H1 (cell line): Measurements from ENCODE around the gene PYY. TPM values are rescaled to one million over a fixed set of nuclear protein-coding genes. Genes with fewer than 3 reads are reported as not detected.

Experiments used
- HDAC6 ChIP-seq: IDR thresholded peaks from one replicate; pipeline ENCODE4 v1.7.1; 2012; ENCODE audit warnings: low read depth, mild to moderate bottlenecking, inconsistent platforms, low read length, moderate library complexity
- POLR2AphosphoS5 ChIP-seq: IDR thresholded peaks from 2 replicates; pipeline ENCODE4 v1.6.1; 2011; ENCODE audit warnings: low read depth, low read length
- RFX5 ChIP-seq: IDR thresholded peaks from 2 replicates; pipeline ENCODE4 v1.6.1; 2011; ENCODE audit warnings: low read depth, low read length, improper control_type of control experiment, borderline replicate concordance
- SIRT6 ChIP-seq: IDR thresholded peaks from one replicate; pipeline ENCODE4 v1.7.1; 2012; ENCODE audit warnings: low read length, inconsistent platforms
- SRF ChIP-seq: IDR thresholded peaks from 2 replicates; pipeline ENCODE4 v1.6.1; 2011; ENCODE audit warnings: mild to moderate bottlenecking, low read depth, low read length, moderate library complexity
- YY1 ChIP-seq: IDR thresholded peaks from 2 replicates; pipeline ENCODE4 v1.6.1; 2011; ENCODE audit warnings: low read depth, mild to moderate bottlenecking, low read length
- polyA plus RNA-seq, 7 experiments: library from polyadenylated mRNA; depleted of rRNA in 3 of 7; stranded (reverse) in 5 of 7; unstranded in 2 of 7; fragments of >200 nt in 5 of 7; fragments of 200-250 nt in 2 of 7; gene quantifications; 1 replicate in 5 of 7; 2 replicates in 1 of 7; 4 replicates in 1 of 7; pipeline versions ENCODE4 v1.2.1 to v1.2.3, GENCODE V29; 2011 to 2013; ENCODE audit warnings: missing spikeins in 2 of 7, mixed read lengths in 2 of 7
- total RNA-seq: library from RNA; stranded (reverse); fragmentation: NEBNext Ultra II Directional; extraction: Animal tissue kit (Norgen Biotek cat#: 25700); gene quantifications from 2 replicates; pipeline ENCODE4 v1.2.1, GENCODE V29; 2021
- TF ChIP-seq, protein P1 (sequence below): fragments of 300-600 bp; sonication (generic); IDR thresholded peaks from 2 replicates; pipeline ENCODE4 v1.7.1; 2012; ENCODE audit warnings: low read length, moderate library complexity, mild to moderate bottlenecking, inconsistent platforms; ENCODE audit not compliant: insufficient replicate concordance
- TF ChIP-seq, protein P2 (sequence below): IDR thresholded peaks from 2 replicates; pipeline ENCODE4 v1.6.1; 2012; ENCODE audit warnings: low read length, inconsistent platforms
- TF ChIP-seq, protein P3 (sequence below): IDR thresholded peaks from 2 replicates; pipeline ENCODE4 v1.6.1; 2011; ENCODE audit warnings: low read depth, mild to moderate bottlenecking, low read length; ENCODE audit not compliant: insufficient read depth

The PYY gene
- total and polyA plus RNA-seq, 2 of the 8 experiments (the other 6 are each of a cell fraction or from before 2014, with no cell fraction given): 0.93 to 3.4 TPM

DNA sequence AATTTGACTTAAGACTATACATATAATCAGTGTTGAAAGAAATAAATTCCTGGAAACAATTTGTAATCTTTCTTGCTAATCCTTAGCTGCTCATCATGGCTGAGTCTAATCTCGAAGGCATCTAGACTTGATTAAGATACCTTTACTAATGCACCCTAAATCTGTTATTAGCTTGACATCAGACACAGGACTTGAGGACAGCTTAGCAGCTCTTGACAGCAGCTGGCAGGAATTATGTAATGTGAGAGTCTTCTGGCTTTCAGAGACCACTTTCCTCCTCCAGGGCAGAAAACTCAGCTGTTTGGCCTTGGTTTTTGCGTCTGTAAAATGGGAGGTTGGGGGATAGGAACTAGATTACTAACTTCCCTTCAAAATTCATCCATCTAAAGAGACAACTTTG is 39.3 kb downstream of the PYY start (continued):
- TF ChIP-seq, protein P1, sequence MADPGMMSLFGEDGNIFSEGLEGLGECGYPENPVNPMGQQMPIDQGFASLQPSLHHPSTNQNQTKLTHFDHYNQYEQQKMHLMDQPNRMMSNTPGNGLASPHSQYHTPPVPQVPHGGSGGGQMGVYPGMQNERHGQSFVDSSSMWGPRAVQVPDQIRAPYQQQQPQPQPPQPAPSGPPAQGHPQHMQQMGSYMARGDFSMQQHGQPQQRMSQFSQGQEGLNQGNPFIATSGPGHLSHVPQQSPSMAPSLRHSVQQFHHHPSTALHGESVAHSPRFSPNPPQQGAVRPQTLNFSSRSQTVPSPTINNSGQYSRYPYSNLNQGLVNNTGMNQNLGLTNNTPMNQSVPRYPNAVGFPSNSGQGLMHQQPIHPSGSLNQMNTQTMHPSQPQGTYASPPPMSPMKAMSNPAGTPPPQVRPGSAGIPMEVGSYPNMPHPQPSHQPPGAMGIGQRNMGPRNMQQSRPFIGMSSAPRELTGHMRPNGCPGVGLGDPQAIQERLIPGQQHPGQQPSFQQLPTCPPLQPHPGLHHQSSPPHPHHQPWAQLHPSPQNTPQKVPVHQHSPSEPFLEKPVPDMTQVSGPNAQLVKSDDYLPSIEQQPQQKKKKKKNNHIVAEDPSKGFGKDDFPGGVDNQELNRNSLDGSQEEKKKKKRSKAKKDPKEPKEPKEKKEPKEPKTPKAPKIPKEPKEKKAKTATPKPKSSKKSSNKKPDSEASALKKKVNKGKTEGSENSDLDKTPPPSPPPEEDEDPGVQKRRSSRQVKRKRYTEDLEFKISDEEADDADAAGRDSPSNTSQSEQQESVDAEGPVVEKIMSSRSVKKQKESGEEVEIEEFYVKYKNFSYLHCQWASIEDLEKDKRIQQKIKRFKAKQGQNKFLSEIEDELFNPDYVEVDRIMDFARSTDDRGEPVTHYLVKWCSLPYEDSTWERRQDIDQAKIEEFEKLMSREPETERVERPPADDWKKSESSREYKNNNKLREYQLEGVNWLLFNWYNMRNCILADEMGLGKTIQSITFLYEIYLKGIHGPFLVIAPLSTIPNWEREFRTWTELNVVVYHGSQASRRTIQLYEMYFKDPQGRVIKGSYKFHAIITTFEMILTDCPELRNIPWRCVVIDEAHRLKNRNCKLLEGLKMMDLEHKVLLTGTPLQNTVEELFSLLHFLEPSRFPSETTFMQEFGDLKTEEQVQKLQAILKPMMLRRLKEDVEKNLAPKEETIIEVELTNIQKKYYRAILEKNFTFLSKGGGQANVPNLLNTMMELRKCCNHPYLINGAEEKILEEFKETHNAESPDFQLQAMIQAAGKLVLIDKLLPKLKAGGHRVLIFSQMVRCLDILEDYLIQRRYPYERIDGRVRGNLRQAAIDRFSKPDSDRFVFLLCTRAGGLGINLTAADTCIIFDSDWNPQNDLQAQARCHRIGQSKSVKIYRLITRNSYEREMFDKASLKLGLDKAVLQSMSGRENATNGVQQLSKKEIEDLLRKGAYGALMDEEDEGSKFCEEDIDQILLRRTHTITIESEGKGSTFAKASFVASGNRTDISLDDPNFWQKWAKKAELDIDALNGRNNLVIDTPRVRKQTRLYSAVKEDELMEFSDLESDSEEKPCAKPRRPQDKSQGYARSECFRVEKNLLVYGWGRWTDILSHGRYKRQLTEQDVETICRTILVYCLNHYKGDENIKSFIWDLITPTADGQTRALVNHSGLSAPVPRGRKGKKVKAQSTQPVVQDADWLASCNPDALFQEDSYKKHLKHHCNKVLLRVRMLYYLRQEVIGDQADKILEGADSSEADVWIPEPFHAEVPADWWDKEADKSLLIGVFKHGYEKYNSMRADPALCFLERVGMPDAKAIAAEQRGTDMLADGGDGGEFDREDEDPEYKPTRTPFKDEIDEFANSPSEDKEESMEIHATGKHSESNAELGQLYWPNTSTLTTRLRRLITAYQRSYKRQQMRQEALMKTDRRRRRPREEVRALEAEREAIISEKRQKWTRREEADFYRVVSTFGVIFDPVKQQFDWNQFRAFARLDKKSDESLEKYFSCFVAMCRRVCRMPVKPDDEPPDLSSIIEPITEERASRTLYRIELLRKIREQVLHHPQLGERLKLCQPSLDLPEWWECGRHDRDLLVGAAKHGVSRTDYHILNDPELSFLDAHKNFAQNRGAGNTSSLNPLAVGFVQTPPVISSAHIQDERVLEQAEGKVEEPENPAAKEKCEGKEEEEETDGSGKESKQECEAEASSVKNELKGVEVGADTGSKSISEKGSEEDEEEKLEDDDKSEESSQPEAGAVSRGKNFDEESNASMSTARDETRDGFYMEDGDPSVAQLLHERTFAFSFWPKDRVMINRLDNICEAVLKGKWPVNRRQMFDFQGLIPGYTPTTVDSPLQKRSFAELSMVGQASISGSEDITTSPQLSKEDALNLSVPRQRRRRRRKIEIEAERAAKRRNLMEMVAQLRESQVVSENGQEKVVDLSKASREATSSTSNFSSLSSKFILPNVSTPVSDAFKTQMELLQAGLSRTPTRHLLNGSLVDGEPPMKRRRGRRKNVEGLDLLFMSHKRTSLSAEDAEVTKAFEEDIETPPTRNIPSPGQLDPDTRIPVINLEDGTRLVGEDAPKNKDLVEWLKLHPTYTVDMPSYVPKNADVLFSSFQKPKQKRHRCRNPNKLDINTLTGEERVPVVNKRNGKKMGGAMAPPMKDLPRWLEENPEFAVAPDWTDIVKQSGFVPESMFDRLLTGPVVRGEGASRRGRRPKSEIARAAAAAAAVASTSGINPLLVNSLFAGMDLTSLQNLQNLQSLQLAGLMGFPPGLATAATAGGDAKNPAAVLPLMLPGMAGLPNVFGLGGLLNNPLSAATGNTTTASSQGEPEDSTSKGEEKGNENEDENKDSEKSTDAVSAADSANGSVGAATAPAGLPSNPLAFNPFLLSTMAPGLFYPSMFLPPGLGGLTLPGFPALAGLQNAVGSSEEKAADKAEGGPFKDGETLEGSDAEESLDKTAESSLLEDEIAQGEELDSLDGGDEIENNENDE: no peak
- TF ChIP-seq SRF (no peak), HDAC6 (no peak), RFX5 (no peak), POLR2AphosphoS5 (no peak), SIRT6 (no peak), YY1 (no peak)
- TF ChIP-seq, protein P2, sequence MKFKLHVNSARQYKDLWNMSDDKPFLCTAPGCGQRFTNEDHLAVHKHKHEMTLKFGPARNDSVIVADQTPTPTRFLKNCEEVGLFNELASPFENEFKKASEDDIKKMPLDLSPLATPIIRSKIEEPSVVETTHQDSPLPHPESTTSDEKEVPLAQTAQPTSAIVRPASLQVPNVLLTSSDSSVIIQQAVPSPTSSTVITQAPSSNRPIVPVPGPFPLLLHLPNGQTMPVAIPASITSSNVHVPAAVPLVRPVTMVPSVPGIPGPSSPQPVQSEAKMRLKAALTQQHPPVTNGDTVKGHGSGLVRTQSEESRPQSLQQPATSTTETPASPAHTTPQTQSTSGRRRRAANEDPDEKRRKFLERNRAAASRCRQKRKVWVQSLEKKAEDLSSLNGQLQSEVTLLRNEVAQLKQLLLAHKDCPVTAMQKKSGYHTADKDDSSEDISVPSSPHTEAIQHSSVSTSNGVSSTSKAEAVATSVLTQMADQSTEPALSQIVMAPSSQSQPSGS: no peak
- TF ChIP-seq, protein P3, sequence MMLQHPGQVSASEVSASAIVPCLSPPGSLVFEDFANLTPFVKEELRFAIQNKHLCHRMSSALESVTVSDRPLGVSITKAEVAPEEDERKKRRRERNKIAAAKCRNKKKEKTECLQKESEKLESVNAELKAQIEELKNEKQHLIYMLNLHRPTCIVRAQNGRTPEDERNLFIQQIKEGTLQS: no peak
